Measurements from ENCODE around the gene ITGB6.

ITGB6 gene

GRCh38 chr2:160077912-160078810 lies 121.9 kb downstream of the ITGB6 start:
- DNase-seq, result no peak

GRCh38 chr2:160076914-160077313 lies 123.2 kb downstream of the ITGB6 start:
- DNase-seq, result no peak

- no peak for DNase-seq
Observed at GRCh38 chr2:160076241-160076640, 123.8 kb downstream of the ITGB6 start.

- DNase-seq, result no peak
Observed at GRCh38 chr2:160075171-160075570, 124.9 kb downstream of the ITGB6 start.

- no peak for DNase-seq
Observed at GRCh38 chr2:160073284-160073888, 126.7 kb downstream of the ITGB6 start.

- DNase-seq, result no peak
Observed at GRCh38 chr2:160068906-160069305, 131.2 kb downstream of the ITGB6 start.

GRCh38 chr2:160064916-160065315 lies 135.2 kb downstream of the ITGB6 start:
- no peak for DNase-seq

GRCh38 chr2:160063879-160064612 lies 136.0 kb downstream of the ITGB6 start:
- no peak for DNase-seq

- DNase-seq, result no peak
Observed at GRCh38 chr2:160063271-160063670, 136.8 kb downstream of the ITGB6 start.

GRCh38 chr2:160062292-160063005 lies 137.6 kb downstream of the ITGB6 start, which contains the start of gene PLA2R1:
Gene PLA2R1, minus strand, starts transcription at chr2:160062615. Its CDS starts 212 bp downstream, at chr2:160062403.
- no peak for DNase-seq

- no peak for DNase-seq
Observed at GRCh38 chr2:160061944-160062291, 138.2 kb downstream of the ITGB6 start.

- no peak for DNase-seq
Observed at GRCh38 chr2:160061533-160061932, 138.5 kb downstream of the ITGB6 start.

GRCh38 chr2:160060297-160060696 lies 139.8 kb downstream of the ITGB6 start:
- no peak for DNase-seq

- no peak for DNase-seq
Observed at GRCh38 chr2:160057356-160057755, 142.7 kb downstream of the ITGB6 start.

- DNase-seq, result no peak
Observed at GRCh38 chr2:160055726-160056108, 144.4 kb downstream of the ITGB6 start.

GRCh38 chr2:160054984-160055725 lies 144.9 kb downstream of the ITGB6 start:
- DNase-seq, result no peak

- DNase-seq, result no peak
Observed at GRCh38 chr2:160053946-160054345, 146.1 kb downstream of the ITGB6 start.

- DNase-seq, result no peak
Observed at GRCh38 chr2:160052531-160052930, 147.5 kb downstream of the ITGB6 start.

GRCh38 chr2:160051371-160051800 lies 148.7 kb downstream of the ITGB6 start:
- DNase-seq, result no peak

GRCh38 chr2:160050147-160050546 lies 149.9 kb downstream of the ITGB6 start:
- no peak for DNase-seq
